ENCODE results near the gene IMP3.
A peak's percentile ranks its signal among the peaks of the same experiment; 100 is the strongest.
"Not testable (repeated sequence)": the region's sequence is repeated elsewhere in the genome, so short reads cannot be mapped to it uniquely, and the experiment has no call there.

Gene IMP3

GRCh38 chr15:75650908-75651809, 11.1 kb upstream of the IMP3 start:
- DNase-seq (ENCODE audit: low spot score), result no peak

DNA sequence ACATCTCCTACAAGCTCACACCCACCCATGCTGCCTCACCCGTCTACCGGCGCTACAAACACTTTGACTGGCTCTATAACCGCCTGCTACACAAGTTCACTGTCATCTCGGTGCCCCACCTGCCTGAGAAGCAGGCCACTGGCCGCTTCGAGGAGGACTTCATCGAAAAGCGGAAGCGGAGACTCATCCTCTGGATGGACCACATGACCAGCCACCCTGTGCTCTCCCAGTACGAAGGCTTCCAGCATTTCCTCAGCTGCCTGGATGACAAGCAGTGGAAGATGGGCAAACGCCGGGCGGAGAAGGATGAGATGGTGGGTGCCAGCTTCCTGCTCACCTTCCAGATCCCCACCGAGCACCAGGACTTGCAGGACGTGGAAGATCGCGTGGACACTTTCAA, 9.8 kb upstream of the IMP3 start:
- no peak for DNase-seq (ENCODE audit: low spot score)

GRCh38 chr15:75649045-75649761, 9.2 kb upstream of the IMP3 start:
- no peak for DNase-seq (ENCODE audit: low spot score)

DNA sequence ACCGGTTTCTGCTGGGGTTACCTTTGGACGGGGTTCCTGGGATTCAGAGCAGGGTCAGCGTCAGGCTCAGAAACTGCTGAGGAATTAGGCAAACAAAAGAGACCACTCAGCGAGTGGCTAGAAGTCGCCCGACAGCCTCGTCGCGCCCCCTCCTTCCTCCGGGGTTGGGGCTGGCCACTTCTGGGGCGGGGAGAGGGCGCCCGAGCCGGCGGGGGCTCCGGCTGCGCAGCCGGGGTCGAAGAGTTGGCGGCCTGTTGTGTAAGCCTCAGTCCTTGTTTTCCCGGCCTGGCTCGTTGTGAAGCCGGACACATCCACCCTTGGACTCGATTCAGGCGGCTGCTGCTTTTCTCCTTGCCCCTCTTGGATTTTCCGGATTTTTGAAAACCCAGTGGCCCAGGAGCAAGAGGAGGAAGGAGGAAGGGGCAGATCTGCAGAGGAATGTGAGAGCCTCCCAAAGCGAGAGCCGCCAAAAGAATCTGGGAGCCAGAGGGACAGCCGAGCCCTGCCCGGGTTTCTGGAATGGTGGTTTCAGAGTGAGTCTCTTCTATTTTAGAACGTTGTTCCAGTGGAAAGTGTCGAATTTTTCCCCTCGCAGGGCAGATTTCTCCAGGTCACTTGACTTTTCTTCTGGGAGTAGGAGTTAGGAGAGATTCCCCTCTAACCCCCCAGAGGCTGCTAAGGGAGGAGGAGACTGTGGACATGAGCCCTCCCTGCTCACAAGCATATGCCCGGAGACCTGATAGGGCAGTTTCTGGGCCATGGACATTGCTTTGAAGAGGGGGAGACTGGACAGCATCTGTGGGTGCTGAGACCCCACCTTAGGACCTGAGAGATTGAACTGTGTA, 8.4 kb upstream of the IMP3 start:
- no peak for DNase-seq (ENCODE audit: low spot score)

DNA sequence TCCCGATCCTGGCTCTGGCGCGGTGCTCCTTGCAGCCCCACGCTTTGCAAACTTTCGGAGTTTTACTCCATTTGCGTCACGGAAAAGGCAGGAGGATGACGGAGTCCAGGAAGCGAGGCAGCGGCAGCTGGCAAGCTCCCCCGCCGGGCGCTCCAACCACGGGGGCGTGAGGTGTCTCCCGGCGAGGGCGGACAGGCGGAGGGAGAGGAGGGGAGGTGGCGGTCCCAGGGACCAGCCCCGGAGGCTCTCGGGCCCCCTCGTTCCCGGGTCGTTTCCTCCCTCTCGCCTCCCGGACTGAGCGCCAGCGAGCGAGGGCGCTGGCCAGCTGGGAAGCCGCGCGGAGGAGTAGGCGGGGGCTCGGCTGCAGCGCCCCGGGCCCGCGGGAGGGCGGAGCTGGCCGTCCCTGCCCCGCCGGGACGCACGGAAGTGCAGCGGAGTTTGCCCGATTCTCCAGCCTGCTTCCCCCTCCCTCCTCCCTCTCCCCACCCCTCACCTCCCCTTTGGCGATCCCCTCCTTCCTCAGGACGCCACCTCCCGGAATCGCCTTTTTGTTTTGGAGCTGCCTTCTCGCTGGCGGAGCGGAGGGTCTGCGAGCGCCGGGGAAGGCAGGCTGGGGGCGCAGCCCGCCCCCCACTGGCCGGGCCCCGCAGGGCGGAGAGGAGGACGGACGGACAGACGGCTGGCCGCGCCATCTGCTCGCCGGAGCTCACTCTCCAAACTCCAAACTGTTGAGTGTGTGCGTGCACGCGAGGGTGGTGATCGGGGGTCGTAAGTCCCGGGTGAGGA, 7.5 kb upstream of the IMP3 start, which contains the start of gene SNX33:
Gene SNX33, plus strand, starts transcription at position 543 of the 786 bp plus-strand sequence. CDS start 1,191 bp downstream, outside the sequence.
- DNase-seq (ENCODE audit: low spot score), result peak; percentile 61

GRCh38 chr15:75646944-75647364, 6.9 kb upstream of the IMP3 start:
- DNase-seq (ENCODE audit: low spot score), result no peak

DNA sequence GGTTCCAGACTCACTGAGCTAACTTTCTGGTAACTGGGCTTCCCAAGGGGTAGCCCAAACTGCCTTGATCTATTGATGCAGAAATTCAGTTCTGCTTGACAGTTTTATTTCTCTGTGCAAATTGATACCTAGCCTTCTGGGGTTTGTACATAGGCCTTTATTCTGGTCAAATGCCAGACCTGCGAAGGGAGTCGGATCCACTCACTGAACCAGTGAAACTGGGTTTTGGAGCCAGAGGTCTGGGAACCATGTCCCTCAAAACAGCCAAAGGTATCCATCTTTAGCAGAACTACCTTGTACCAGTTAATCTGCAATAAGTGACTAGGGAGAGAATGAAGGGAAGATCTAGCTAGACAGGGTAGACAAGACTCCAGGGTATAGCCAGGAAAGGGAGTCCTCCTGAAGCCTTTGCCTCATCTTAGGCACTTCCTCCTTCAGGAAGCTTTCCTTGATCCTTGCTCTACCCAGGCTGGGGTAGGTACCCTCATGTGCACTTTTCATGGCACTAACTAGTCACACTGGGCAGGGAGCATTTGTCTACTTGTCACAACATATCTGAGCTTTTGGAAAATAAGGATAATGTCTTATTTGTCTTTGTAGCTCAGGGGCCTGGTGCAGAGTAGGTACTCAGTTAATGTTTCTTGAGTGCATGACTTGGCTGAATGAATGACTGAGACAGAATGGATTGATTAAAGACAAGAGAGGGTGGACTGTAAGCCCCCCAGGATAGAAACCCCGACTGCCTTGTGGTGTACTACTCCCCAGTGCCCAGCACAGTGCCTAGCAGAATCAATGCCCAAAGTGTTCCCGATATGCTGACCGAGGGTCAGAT, 6.3 kb upstream of the IMP3 start:
- no peak for DNase-seq (ENCODE audit: low spot score)

GRCh38 chr15:75644376-75644775, 4.4 kb upstream of the IMP3 start:
- DNase-seq (ENCODE audit: low spot score), result no peak

DNA sequence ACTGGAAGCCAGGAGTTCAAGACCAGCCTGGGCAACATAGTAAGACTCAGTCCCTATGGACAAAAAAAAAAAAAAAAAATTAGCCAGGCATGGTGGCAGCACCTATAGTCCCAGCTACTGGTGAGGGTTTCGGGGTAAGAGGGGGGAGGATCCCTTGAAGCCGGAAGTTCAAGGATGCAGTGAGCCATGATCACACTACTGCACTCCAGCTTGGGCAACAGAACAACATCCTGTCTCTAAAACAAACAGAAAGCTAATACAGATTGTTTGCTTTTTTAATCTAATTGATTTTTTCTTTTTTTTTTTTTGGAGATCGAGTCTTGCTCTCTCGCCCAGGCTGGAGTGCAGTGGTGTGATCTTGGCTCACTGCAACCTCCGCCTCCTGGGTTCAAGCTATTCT, 1.6 kb upstream of the IMP3 start:
- DNase-seq (ENCODE audit: low spot score), result no peak

DNA sequence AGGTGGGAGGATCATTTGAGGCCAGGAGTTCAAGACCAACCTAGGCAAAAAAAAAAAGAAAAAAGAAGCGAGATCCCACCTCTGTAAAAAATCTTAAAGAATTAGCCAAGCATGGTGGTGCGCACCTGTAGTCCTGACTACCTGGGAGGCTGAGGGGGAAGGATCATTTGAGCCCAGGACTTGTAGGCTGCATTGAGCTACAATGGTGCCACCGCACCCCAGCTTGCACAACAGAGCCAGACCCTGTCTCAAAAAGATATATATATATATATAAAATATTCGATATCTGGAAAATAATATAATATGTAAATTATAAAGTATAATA, 1.1 kb upstream of the IMP3 start:
- no peak for DNase-seq (ENCODE audit: low spot score)

DNA sequence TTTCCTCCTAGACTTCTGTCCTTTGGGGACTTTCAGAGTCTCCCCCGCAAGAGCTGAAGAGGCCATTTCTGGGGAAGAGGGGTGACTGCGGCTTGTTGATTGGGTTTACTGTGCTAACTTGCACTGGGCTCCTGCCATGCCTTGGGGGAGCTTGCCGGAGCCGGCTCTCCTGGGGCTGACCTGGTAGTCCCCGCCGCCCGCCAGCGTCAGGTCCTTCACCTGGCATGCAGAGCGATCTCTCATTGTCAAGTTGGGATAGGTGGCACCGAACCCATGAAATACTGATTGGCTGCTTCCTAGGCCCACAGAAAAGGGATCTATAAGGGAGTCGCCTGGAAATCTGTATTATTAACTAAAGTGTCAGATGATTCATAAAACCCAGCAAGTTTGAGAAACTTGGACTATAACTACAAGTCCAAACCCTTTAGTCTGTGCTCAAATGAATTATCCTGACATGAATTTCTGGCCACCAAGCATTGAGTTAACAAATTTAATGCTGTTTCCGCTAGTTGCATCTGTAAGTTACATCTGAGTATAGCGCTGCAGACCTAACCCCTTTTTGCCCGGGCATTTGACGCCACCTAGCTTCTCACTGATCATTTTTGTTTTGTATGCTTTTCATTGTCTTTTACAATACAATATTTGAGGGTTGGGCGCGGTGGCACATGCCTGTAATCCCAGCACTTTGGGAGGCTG, 607 bp upstream of the IMP3 start:
- DNase-seq (ENCODE audit: low spot score), result peak; percentile 51

DNA sequence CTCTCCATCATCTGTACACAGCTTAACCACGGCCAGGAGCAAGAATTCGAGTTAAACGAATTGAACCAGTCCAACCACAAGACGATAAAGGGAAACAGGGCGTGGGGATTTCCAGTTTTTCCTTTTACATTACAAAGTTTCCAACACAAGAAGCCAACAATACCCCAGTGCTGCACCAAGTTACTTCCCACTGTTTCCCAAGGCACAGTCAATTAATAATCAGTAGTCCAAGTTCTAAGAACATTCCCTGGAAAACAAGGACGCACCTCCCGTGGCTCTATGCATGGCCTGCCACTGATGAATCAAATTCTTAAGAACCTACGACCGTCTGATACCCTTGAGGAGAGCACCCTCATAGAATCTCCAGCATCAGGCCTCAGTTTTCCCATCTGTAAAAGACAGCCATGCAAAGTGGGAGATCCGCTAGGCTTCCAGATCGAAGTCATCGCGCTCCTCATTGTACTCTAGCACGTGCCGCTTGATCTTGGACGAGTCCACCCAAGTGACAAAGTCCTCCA, 774 bp downstream of the IMP3 start:
- no peak for DNase-seq (ENCODE audit: low spot score)

- no peak for DNase-seq (ENCODE audit: low spot score)
Measured at GRCh38 chr15:75637245-75638009, 2.6 kb downstream of the IMP3 start.

- DNase-seq (ENCODE audit: low spot score), result no peak
Measured at GRCh38 chr15:75636026-75636425, 4.0 kb downstream of the IMP3 start.

GRCh38 chr15:75633922-75634321, 6.1 kb downstream of the IMP3 start:
- DNase-seq (ENCODE audit: low spot score), result not testable (repeated sequence)

DNA sequence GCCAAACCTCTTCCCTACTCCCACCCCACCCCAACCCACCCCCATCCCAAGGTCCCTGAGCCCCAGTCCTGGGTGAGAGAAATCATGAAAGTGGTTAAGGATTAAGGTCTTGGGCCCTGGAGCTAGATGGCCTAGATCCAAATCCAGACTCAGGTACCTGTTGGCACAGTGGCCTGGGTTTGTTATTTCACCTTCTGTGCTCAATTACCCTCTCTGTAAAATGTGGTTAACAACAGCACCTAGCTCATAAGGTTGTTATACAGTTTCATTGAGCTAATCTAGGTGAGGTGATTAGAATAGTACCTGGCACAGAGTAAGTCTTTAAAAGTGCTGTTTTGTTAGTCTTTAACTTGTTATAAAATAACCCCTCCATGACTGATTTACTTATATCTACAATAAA, 8.1 kb downstream of the IMP3 start:
- no peak for DNase-seq (ENCODE audit: low spot score)

- DNase-seq (ENCODE audit: low spot score), result peak; percentile 97
Measured at GRCh38 chr15:75625542-75626347, 14.3 kb downstream of the IMP3 start, which contains the start of gene SNUPN. Gene SNUPN (minus strand): TSS chr15:75625725. CDS start chr15:75621051, 4,674 bp downstream.

- no peak for DNase-seq (ENCODE audit: low spot score)
Measured at GRCh38 chr15:75622505-75622904, 17.5 kb downstream of the IMP3 start.

All from germinal center (tissue), 1 donor.